Keratinocyte (primary cell): ENCODE measurements around the gene INPP4B. TPM values are rescaled to one million over a fixed set of nuclear protein-coding genes. Genes with fewer than 3 reads are reported as not detected.

Experiments used
- DNase-seq: peaks from one replicate; pipeline ENCODE4 v3.0.0-alpha.2; 2011; ENCODE audit warnings: low read depth, missing footprints, low spot score
- FAIRE-seq: peaks from 2 replicates; lab custom pipeline; 2011; peaks lifted over from hg19 to GRCh38; lab: Jason Lieb, UNC
- H2AFZ ChIP-seq: 2 replicates; pipeline ENCODE4 v1.6.0; 2012; ENCODE audit warnings: low read length, control low read depth, inconsistent platforms; ENCODE audit not compliant: control insufficient read depth
- H3K27ac ChIP-seq: 2 replicates; pipeline ENCODE4 v1.5.1; 2011; ENCODE audit warnings: low read length; ENCODE audit not compliant: control insufficient read depth, insufficient read depth
- H3K27me3 ChIP-seq: 3 replicates; pipeline ENCODE4 v1.6.0; 2011; ENCODE audit warnings: low read length; ENCODE audit not compliant: control insufficient read depth, insufficient read depth; ENCODE audit errors: extremely low read depth
- H3K36me3 ChIP-seq, 2 experiments: 2 replicates in 1 of 2; 3 replicates in 1 of 2; pipeline ENCODE4 v1.5.1; 2011; ENCODE audit warnings: low read length in 2 of 2, mild to moderate bottlenecking in 1 of 2; ENCODE audit not compliant: control insufficient read depth in 2 of 2, insufficient read depth in 2 of 2; ENCODE audit errors: extremely low read depth in 1 of 2
- H3K4me1 ChIP-seq: 3 replicates; pipeline ENCODE4 v1.5.1; 2011; ENCODE audit warnings: low read length; ENCODE audit not compliant: control insufficient read depth, insufficient read depth; ENCODE audit errors: extremely low read depth
- H3K4me2 ChIP-seq: 3 replicates; pipeline ENCODE4 v1.6.0; 2011; ENCODE audit warnings: low read depth, low read length; ENCODE audit not compliant: control insufficient read depth, insufficient read depth; ENCODE audit errors: extremely low read depth
- H3K4me3 ChIP-seq, 3 experiments: fragments of 200-600 bp in 1 of 3; sonication (generic) in 1 of 3; 2 replicates in 2 of 3; 3 replicates in 1 of 3; pipeline ENCODE4 v1.5.1; 2011 to 2016; ENCODE audit warnings: low read length in 3 of 3, mild to moderate bottlenecking in 3 of 3, control low read depth in 2 of 3, inconsistent platforms in 1 of 3, low read depth in 1 of 3, mixed read lengths in 1 of 3, mixed run types in 1 of 3, moderate library complexity in 1 of 3; ENCODE audit not compliant: control insufficient read depth in 2 of 3, insufficient read depth in 2 of 3; ENCODE audit errors: extremely low read depth in 1 of 3
- H3K79me2 ChIP-seq: 2 replicates; pipeline ENCODE4 v1.6.0; 2012; ENCODE audit warnings: low read length; ENCODE audit not compliant: control insufficient read depth, insufficient read depth
- H3K9ac ChIP-seq: 3 replicates; pipeline ENCODE4 v1.6.0; 2011; ENCODE audit warnings: low read length; ENCODE audit not compliant: control insufficient read depth, insufficient read depth; ENCODE audit errors: extremely low read depth
- H3K9me1 ChIP-seq: 3 replicates; pipeline ENCODE4 v1.6.0; 2011; ENCODE audit warnings: low read length; ENCODE audit not compliant: control insufficient read depth, insufficient read depth; ENCODE audit errors: extremely low read depth
- H3K9me3 ChIP-seq: 2 replicates; pipeline ENCODE4 v1.5.1; 2012; ENCODE audit warnings: low read depth, low read length; ENCODE audit not compliant: control insufficient read depth
- H4K20me1 ChIP-seq: 3 replicates; pipeline ENCODE4 v1.6.0; 2011; ENCODE audit warnings: low read length; ENCODE audit not compliant: control insufficient read depth, insufficient read depth; ENCODE audit errors: extremely low read depth
- EZH2 ChIP-seq: IDR thresholded peaks from one replicate; pipeline ENCODE4 v1.6.1; 2012; ENCODE audit warnings: inconsistent platforms, mild to moderate bottlenecking, low read length, moderate library complexity
- dilution Hi-C: fragments of 300-500 bp; cut with MboI; formaldehyde crosslinking; loops from one replicate; pipeline ENCODE4 v1.7.0; 2020; ENCODE audit warnings: low sequenced_read_pairs; ENCODE audit not compliant: extremely low pct_ligation_motif_present
- polyA plus RNA-seq, 5 experiments: library from polyadenylated mRNA; depleted of rRNA in 3 of 5; stranded (reverse) in 3 of 5; stranded (forward) in 1 of 5; unstranded in 1 of 5; fragments of >200 nt; gene quantifications; 1 replicate in 1 of 5; 2 replicates in 3 of 5; 3 replicates in 1 of 5; pipeline versions ENCODE4 v1.2.1 to v1.2.3, GENCODE V29; 2011 to 2012; ENCODE audit warnings: missing spikeins in 2 of 5, low read depth in 1 of 5, low replicate concordance in 1 of 5
- TF ChIP-seq, protein P1 (sequence below), 3 experiments: IDR thresholded peaks in 1 of 3; conservative IDR thresholded peaks in 1 of 3; optimal IDR thresholded peaks in 1 of 3; 2 replicates in 2 of 3; 3 replicates in 1 of 3; pipeline versions ENCODE3 to v1.5.1; 2011; ENCODE audit warnings: low read length in 3 of 3, mild to moderate bottlenecking in 3 of 3, moderate library complexity in 2 of 3, control low read depth in 1 of 3, inconsistent platforms in 1 of 3; ENCODE audit not compliant: insufficient read depth in 2 of 3; ENCODE audit errors: extremely low read depth in 1 of 3

INPP4B gene
- polyA plus RNA-seq, 1 donor (not counting 4 experiments of a cell fraction or from before 2014, with no cell fraction given), result 50.2 TPM

DNA sequence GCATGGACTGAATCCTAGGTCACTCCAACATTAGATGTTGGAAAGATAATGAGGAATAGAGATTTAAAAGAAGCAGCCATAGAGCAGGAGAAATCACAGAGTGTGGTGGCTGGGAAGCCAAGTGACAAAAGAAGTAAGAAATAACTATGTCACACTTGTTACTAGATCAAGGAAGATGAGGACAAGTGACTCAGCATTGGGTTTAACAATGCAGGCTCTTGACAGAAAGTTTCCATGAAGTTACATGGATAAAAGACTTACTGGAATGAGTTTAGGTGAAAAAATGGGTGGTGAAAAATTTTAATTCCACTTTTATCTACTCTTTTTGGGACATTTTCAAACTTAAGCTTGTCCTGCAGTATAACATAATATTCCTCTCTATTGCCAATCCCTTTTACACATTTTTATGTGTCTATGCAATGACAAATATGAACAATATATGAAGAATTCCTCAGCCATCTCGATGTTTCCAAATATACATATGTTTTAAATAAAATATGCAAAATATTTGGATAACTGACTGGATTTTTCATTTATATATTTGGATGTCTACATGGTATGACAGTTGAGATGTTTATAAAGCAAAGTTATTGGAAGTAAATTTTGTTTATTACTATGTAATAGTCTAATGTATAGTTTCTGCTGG is 747.1 kb downstream of the INPP4B start:
- H3K4me2 ChIP-seq, result no peak overlapping the region
- no peaks in the 10 kb centered on the region for H3K9me3 ChIP-seq
- H3K27me3 ChIP-seq, result no peaks in the 10 kb centered on the region
- dilution Hi-C loops, result no loop called here
- no peak overlapping the region for H3K27ac ChIP-seq
- H3K4me3 ChIP-seq, result no peak overlapping the region
- H3K79me2 ChIP-seq, result no peaks in the 10 kb centered on the region
- peaks cover 5% of the 10 kb centered on the region in 2 experiments for H3K36me3 ChIP-seq
- DNase-seq (no peak), FAIRE-seq (no peak)
- no peaks in the 10 kb centered on the region for H4K20me1 ChIP-seq
- no peaks in the 10 kb centered on the region for H3K9me1 ChIP-seq
- H2AFZ ChIP-seq, result no peak overlapping the region
- no peak overlapping the region for H3K9ac ChIP-seq
- H3K4me1 ChIP-seq, result peaks cover 14% of the 10 kb centered on the region
- TF ChIP-seq, protein P1, sequence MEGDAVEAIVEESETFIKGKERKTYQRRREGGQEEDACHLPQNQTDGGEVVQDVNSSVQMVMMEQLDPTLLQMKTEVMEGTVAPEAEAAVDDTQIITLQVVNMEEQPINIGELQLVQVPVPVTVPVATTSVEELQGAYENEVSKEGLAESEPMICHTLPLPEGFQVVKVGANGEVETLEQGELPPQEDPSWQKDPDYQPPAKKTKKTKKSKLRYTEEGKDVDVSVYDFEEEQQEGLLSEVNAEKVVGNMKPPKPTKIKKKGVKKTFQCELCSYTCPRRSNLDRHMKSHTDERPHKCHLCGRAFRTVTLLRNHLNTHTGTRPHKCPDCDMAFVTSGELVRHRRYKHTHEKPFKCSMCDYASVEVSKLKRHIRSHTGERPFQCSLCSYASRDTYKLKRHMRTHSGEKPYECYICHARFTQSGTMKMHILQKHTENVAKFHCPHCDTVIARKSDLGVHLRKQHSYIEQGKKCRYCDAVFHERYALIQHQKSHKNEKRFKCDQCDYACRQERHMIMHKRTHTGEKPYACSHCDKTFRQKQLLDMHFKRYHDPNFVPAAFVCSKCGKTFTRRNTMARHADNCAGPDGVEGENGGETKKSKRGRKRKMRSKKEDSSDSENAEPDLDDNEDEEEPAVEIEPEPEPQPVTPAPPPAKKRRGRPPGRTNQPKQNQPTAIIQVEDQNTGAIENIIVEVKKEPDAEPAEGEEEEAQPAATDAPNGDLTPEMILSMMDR (optimal IDR thresholded peaks at IDR 0.05 in 1 of 3, IDR thresholded peaks at IDR 0.05 in 1 of 3, conservative IDR thresholded peaks at IDR 0.05 in 1 of 3; ENCODE audit: extremely low read depth in 1 of 3, insufficient read depth in 2 of 3, low read length in 3 of 3), result no peak
- no peak for TF ChIP-seq EZH2

GRCh38 chr4:142098380-142098779 is 747.7 kb downstream of the INPP4B start:
- no peaks in the 10 kb centered on the region for H3K79me2 ChIP-seq
- peaks cover 5% of the 10 kb centered on the region in 2 experiments for H3K36me3 ChIP-seq
- dilution Hi-C loops, result no loop called here
- no peak for FAIRE-seq
- no peak for DNase-seq
- H3K9me3 ChIP-seq, result no peaks in the 10 kb centered on the region
- H3K4me2 ChIP-seq, result no peak overlapping the region
- TF ChIP-seq, protein P1 (optimal IDR thresholded peaks at IDR 0.05 in 1 of 3, IDR thresholded peaks at IDR 0.05 in 1 of 3, conservative IDR thresholded peaks at IDR 0.05 in 1 of 3; ENCODE audit: extremely low read depth in 1 of 3, insufficient read depth in 2 of 3, low read length in 3 of 3), result no peak
- TF ChIP-seq EZH2, result no peak
- H3K4me3 ChIP-seq, result no peak overlapping the region
- H4K20me1 ChIP-seq, result no peaks in the 10 kb centered on the region
- no peak overlapping the region for H3K27ac ChIP-seq
- no peaks in the 10 kb centered on the region for H3K9me1 ChIP-seq
- H3K27me3 ChIP-seq, result no peaks in the 10 kb centered on the region
- H2AFZ ChIP-seq, result no peak overlapping the region
- H3K9ac ChIP-seq, result no peak overlapping the region
- peaks cover 14% of the 10 kb centered on the region for H3K4me1 ChIP-seq
